GM06990 (cell line): Measurements from ENCODE around the gene PRM3.

ENCODE experiments used
- DNase-seq: peaks from one replicate; pipeline ENCODE4 v3.0.0-alpha.2; 2011; ENCODE audit not compliant: insufficient read length; ENCODE audit errors: extremely low read depth
- H3K27me3 ChIP-seq: replicated peaks from 2 replicates; pipeline ENCODE4 v1.6.0; 2011; ENCODE audit warnings: low read length; ENCODE audit not compliant: control insufficient read depth, insufficient read depth
- H3K36me3 ChIP-seq: 2 replicates; pipeline ENCODE4 v1.5.1; 2011; ENCODE audit warnings: low read length; ENCODE audit not compliant: control insufficient read depth, insufficient read depth
- H3K4me3 ChIP-seq: replicated peaks from 2 replicates; pipeline ENCODE4 v1.5.1; 2011; ENCODE audit warnings: low read depth, mild to moderate bottlenecking, control low read depth, low read length
- TF ChIP-seq, protein P1 (sequence below): IDR thresholded peaks from 2 replicates; pipeline ENCODE4 v1.5.1; 2011; ENCODE audit warnings: low read length, control low read depth, mild to moderate bottlenecking, inconsistent platforms; ENCODE audit not compliant: insufficient read depth, poor library complexity, severe bottlenecking

Gene PRM3

DNA sequence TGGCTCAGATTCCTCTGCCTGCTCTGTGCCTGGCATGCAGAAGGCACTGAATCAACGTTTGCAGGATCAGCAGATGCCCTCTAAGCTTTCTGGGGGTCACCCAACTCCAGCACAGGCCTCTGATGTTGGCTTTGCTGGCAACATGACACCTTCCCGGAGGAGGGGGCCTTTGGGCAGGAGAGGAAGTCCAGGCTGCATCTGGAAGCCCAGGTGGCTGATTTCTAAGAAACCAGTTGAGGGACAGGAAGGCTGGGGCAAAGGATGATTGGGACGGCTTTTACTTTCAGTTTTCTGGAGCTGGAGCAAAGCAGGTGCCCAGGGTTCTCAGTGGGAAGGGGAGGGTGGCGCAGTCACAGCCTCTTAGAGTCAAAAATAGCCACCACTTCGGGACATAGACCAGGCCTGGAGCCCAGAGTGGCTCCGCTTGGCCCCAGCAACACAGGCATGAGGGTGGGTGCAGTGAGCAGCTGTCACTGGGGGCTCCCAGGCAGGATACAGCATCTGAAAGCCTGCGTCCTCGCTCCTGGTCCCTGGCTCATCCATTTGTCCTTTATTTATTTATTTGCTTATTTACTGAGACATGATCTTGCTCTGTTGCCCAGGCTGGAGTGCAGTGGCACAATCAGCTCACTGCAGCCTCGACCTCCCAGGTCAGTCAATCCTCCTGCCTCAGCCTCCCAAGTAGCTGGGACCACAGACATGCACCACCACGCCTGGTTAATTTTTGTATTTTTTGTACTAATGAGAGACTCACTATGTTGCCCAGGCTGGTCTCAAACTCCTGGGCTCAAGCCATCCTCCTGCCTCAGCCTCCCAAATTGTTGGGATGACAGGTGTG is 32.6 kb downstream of the PRM3 start:
- H3K36me3 ChIP-seq, result no peaks in the 10 kb centered on the region
- DNase-seq, result no peak
- TF ChIP-seq, protein P1, sequence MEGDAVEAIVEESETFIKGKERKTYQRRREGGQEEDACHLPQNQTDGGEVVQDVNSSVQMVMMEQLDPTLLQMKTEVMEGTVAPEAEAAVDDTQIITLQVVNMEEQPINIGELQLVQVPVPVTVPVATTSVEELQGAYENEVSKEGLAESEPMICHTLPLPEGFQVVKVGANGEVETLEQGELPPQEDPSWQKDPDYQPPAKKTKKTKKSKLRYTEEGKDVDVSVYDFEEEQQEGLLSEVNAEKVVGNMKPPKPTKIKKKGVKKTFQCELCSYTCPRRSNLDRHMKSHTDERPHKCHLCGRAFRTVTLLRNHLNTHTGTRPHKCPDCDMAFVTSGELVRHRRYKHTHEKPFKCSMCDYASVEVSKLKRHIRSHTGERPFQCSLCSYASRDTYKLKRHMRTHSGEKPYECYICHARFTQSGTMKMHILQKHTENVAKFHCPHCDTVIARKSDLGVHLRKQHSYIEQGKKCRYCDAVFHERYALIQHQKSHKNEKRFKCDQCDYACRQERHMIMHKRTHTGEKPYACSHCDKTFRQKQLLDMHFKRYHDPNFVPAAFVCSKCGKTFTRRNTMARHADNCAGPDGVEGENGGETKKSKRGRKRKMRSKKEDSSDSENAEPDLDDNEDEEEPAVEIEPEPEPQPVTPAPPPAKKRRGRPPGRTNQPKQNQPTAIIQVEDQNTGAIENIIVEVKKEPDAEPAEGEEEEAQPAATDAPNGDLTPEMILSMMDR, result no peak
- H3K4me3 ChIP-seq, result no peak overlapping the region
- no peaks in the 10 kb centered on the region for H3K27me3 ChIP-seq

GRCh38 chr16:11239644-11240632 is 33.5 kb downstream of the PRM3 start:
- TF ChIP-seq, protein P1, result no peak
- no peak for DNase-seq
- Histone ChIP-seq H3K4me3 (no peak overlapping the region), H3K36me3 (no peaks in the 10 kb centered on the region), H3K27me3 (no peaks in the 10 kb centered on the region)

DNA sequence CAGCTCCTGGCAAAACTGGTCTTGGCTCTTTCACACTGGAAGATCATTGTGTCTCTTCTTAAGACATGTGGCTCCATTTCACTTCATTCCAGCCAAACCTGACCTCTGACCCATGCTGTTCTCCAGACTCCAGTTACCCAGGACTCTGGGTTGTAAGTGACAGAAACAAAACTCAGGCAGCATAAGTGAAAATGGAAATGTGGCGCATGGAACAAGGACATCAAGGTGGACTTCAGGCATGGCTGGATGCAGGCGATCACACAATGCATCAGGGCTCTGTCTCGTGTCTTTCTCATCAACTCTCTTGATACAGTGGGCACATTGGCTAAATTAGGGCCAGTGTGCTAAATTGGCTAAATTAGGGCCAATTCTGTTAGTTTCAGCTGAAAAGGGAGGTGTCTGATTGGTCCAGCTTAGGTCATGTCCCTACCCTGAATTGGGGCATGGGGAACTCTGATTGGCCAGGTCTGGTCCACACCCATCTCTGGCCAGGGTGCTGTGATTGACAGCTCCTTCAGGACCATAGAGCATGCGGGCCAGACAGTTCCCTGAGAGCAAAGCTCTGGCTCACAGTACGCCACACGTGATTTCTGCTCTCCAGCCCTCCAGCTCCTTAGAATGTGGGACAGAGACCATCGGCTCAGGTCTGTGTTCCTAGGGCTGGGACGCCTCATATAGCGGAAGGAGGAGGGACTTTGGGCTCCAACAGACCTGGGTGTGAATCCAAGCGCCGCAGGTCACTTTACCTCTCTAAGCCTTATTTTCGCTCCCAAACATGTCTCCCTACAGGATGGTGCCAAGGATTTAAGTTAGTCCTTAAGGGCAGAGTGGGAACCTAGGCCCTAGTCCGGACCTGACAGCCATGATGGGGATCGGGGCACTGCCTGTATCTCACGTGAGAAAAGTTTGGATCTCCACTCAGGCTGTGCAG is 34.9 kb downstream of the PRM3 start:
- Histone ChIP-seq H3K36me3 (no peaks in the 10 kb centered on the region), H3K27me3 (no peaks in the 10 kb centered on the region), H3K4me3 (no peak overlapping the region)
- TF ChIP-seq, protein P1, result no peak
- DNase-seq, result no peak

DNA sequence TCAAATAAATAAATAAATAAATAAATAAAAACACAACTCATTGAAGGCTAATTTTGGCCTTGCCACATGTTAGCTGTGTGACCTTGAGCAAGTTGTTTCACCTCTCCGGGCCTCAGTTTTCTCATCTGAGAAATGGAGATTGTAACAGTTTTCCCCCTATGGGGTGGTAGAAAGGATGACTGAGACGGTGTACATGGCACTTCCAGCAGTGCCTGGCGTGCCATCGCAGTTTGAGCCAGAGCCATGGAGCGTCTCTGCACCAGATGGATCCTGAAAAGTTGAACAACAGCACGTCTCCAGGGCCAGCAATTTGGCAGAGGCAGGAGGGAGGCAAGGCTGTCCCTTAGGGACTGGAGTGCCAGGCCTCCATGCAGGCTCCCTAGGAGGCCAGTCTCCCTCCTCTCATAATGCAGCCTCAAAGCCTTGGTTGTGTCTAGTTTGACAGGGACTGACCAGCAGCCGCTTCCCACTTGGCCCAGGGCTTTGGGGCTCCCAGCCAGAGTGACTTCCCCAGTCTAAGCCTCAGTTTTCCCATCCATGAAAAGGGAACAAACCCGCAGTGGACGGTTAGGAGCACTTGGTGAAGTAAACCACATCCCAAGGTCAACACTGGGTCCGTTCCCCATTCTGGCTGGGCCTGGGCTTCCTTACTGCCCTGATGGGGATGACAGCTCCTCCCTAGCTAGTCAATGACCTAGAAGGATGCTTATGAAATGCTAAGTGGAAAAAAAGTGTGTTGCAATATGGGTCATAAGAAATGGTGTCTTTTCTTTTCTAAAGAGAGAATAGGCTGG is 36.8 kb downstream of the PRM3 start:
- no peak overlapping the region for H3K4me3 ChIP-seq
- TF ChIP-seq, protein P1, result no peak
- no peaks in the 10 kb centered on the region for H3K36me3 ChIP-seq
- DNase-seq, result no peak
- H3K27me3 ChIP-seq, result no peaks in the 10 kb centered on the region

DNA sequence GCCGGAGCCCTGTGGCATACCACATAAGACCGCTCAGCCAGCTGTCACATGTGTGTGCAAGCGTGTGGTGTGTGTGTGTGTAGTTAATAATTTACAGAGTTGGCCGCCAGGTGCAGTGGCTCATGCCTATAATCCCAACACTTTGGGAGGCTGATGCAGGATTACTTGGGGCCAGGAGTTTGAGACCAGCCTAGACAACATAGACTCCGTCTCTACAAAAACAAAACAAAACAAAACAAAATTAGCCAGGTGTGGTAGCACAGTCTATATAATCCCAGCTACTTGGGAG is 37.8 kb downstream of the PRM3 start:
- DNase-seq, result no peak
- Histone ChIP-seq H3K36me3 (no peaks in the 10 kb centered on the region), H3K4me3 (no peak overlapping the region), H3K27me3 (no peaks in the 10 kb centered on the region)
- TF ChIP-seq, protein P1, result no peak
